Body of pancreas (tissue), 4 donors: ENCODE results near the gene FDX2. TPM values are rescaled to one million over a fixed set of nuclear protein-coding genes. Genes with fewer than 3 reads are reported as not detected.

Experiments
- ATAC-seq: fragments of 150-250 bp; one replicate; pipeline ENCODE4 v1.9.1; 2016
- DNase-seq, 4 donors: peaks; one replicate each; pipeline ENCODE4 v3.0.0-alpha.2; 2019
- H3K27ac ChIP-seq, 4 donors: fragments of 200-600 bp; sonication (generic); 1 replicate in 3 of 4; 2 replicates in 1 of 4; pipeline versions ENCODE4 v1.5.1 to v1.6.1; 2016 to 2019; ENCODE audit warnings: mild to moderate bottlenecking in 1 of 4, mixed read lengths in 1 of 4, moderate library complexity in 1 of 4
- H3K27me3 ChIP-seq, 2 donors: fragments of 200-600 bp; sonication (generic); one replicate each; pipeline ENCODE4 v1.6.0; 2016; ENCODE audit warnings: mild to moderate bottlenecking in 1 of 2
- H3K36me3 ChIP-seq, 2 donors: fragments of 200-600 bp; sonication (generic); replicated peaks in 1 of 2; 2 replicates each; pipeline ENCODE4 v1.5.1; 2016; ENCODE audit warnings: low read depth in 2 of 2; ENCODE audit not compliant: insufficient read depth in 1 of 2
- H3K4me1 ChIP-seq: fragments of 200-600 bp; sonication (generic); one replicate; pipeline ENCODE4 v1.6.0; 2016
- H3K4me3 ChIP-seq, 2 donors: fragments of 200-600 bp; sonication (generic); 1 replicate in 1 of 2; 2 replicates in 1 of 2; pipeline ENCODE4 v1.5.1; 2016 to 2019
- H3K9me3 ChIP-seq, 3 donors: fragments of 200-600 bp; sonication (generic); 1 replicate in 2 of 3; 2 replicates in 1 of 3; pipeline ENCODE4 v1.5.1; 2016
- POLR2A ChIP-seq, 3 donors: fragments of 450-650 bp; IDR thresholded peaks; one replicate each; pipeline ENCODE4 v1.6.1; 2016; ENCODE audit warnings: antibody characterized with exemption in 3 of 3, mild to moderate bottlenecking in 2 of 3
- WGBS, 2 donors: methylation state at CpG; one replicate each; pipeline ENCODE4 v1.1.5; 2017; 5-methylcytosine and 5-hydroxymethylcytosine counted together
- intact Hi-C: fragments of 100-400 bp; cut with DNase I; formaldehyde crosslinking; loops from one replicate; pipeline ENCODE4 v1.15.1; 2023
- total RNA-seq, 2 donors: library from RNA; depleted of rRNA; stranded (reverse); fragments of >200 nt; gene quantifications; one replicate each; pipeline ENCODE4 v1.1.0, GENCODE V29; 2016
- TF ChIP-seq, protein P1 (sequence below), 7 experiments: fragments of 450-650 bp in 4 of 7; fragments of 200-600 bp in 3 of 7; sonication (generic) in 3 of 7; IDR thresholded peaks; one replicate each; pipeline ENCODE4 v1.5.1; 2016 to 2019; ENCODE audit warnings: antibody characterized with exemption in 7 of 7

The FDX2 gene
- total RNA-seq, 2 donors from 2014 or later, result 11.2 to 16.8 TPM

DNA sequence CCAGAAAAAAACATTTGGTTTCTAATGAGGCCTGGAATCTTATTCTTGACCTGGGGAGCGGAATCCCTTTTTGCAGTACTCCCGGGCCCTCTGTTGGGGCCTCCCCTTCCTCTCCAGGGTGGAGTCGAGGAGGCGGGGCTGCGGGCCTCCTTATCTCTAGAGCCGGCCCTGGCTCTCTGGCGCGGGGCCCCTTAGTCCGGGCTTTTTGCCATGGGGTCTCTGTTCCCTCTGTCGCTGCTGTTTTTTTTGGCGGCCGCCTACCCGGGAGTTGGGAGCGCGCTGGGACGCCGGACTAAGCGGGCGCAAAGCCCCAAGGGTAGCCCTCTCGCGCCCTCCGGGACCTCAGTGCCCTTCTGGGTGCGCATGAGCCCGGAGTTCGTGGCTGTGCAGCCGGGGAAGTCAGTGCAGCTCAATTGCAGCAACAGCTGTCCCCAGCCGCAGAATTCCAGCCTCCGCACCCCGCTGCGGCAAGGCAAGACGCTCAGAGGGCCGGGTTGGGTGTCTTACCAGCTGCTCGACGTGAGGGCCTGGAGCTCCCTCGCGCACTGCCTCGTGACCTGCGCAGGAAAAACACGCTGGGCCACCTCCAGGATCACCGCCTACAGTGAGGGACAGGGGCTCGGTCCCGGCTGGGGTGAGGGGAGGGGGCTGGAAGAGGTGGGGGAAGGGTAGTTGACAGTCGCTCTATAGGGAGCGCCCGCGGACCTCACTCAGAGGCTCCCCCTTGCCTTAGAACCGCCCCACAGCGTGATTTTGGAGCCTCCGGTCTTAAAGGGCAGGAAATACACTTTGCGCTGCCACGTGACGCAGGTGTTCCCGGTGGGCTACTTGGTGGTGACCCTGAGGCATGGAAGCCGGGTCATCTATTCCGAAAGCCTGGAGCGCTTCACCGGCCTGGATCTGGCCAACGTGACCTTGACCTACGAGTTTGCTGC is 28.7 kb downstream of the FDX2 start, which contains the start of gene ICAM4:
ICAM4 (plus strand) TSS at position 153 of the 935 bp plus-strand sequence; CDS start at position 211, 58 bp downstream.
- intact Hi-C loops, result no loop called here
- peaks cover 0 to 5% of the 10 kb centered on the region in 2 donors for H3K36me3 ChIP-seq
- peaks cover 0 to 36% of the 10 kb centered on the region in 2 donors for H3K27me3 ChIP-seq
- no peaks in the 10 kb centered on the region for H3K9me3 ChIP-seq
- ATAC-seq, result peak; percentile 19
- peaks cover 52% of the 10 kb centered on the region for H3K4me1 ChIP-seq
- WGBS, 2 donors, result 3 to 12% methylated on average over 8 to 59 of the region's 59 CpGs
- peak in 3 of 4 donors; percentile 42 to 63 (median 48) for DNase-seq
- H3K27ac ChIP-seq, result peak within 1 kb of the TSS in 1 of 4 donors; percentile 23
- no peak within 1 kb of the TSS for H3K4me3 ChIP-seq
- peak in 1 of 3 donors; percentile 11 for TF ChIP-seq POLR2A (IDR thresholded peaks at IDR 0.05)
- TF ChIP-seq, protein P1, sequence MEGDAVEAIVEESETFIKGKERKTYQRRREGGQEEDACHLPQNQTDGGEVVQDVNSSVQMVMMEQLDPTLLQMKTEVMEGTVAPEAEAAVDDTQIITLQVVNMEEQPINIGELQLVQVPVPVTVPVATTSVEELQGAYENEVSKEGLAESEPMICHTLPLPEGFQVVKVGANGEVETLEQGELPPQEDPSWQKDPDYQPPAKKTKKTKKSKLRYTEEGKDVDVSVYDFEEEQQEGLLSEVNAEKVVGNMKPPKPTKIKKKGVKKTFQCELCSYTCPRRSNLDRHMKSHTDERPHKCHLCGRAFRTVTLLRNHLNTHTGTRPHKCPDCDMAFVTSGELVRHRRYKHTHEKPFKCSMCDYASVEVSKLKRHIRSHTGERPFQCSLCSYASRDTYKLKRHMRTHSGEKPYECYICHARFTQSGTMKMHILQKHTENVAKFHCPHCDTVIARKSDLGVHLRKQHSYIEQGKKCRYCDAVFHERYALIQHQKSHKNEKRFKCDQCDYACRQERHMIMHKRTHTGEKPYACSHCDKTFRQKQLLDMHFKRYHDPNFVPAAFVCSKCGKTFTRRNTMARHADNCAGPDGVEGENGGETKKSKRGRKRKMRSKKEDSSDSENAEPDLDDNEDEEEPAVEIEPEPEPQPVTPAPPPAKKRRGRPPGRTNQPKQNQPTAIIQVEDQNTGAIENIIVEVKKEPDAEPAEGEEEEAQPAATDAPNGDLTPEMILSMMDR (IDR thresholded peaks at IDR 0.05), result no peak

DNA sequence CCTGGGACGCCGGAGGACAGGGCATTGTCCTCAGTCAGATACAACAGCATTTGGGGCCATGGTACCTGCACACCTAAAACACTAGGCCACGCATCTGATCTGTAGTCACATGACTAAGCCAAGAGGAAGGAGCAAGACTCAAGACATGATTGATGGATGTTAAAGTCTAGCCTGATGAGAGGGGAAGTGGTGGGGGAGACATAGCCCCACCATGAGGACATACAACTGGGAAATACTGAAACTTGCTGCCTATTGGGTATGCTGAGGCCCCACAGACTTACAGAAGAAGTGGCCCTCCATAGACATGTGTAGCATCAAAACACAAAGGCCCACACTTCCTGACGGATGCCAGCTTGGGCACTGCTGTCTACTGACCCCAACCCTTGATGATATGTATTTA is 30.4 kb downstream of the FDX2 start:
- H3K4me3 ChIP-seq, result no peak overlapping the region
- no peaks in the 10 kb centered on the region for H3K9me3 ChIP-seq
- peaks cover 35% of the 10 kb centered on the region for H3K4me1 ChIP-seq
- TF ChIP-seq, protein P1 (IDR thresholded peaks at IDR 0.05), result no peak
- no peak for TF ChIP-seq POLR2A (IDR thresholded peaks at IDR 0.05)
- no peak for DNase-seq
- H3K27me3 ChIP-seq, result peaks cover 0 to 22% of the 10 kb centered on the region in 2 donors
- no peak for ATAC-seq
- H3K27ac ChIP-seq, result no peak overlapping the region
- 67 to 81% methylated on average over 1 to 4 of the region's 4 CpGs for WGBS, 2 donors
- intact Hi-C loops, result no loop called here
- H3K36me3 ChIP-seq, result peaks cover 0 to 5% of the 10 kb centered on the region in 2 donors

DNA sequence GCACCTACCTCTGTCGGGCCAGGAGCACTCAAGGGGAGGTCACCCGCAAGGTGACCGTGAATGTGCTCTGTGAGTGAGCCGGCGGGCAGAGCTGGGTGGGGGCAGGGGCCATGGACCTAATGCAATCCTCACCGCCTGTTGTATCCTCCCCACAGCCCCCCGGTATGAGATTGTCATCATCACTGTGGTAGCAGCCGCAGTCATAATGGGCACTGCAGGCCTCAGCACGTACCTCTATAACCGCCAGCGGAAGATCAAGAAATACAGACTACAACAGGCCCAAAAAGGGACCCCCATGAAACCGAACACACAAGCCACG is 30.9 kb downstream of the FDX2 start:
- ATAC-seq (no peak), DNase-seq (no peak)
- Histone ChIP-seq H3K4me3 (no peak overlapping the region), H3K36me3 (peaks cover 0 to 5% of the 10 kb centered on the region in 2 donors), H3K27ac (no peak overlapping the region), H3K27me3 (peaks cover 0 to 17% of the 10 kb centered on the region in 2 donors), H3K9me3 (no peaks in the 10 kb centered on the region), H3K4me1 (peaks cover 30% of the 10 kb centered on the region)
- intact Hi-C loops, result no loop called here
- TF ChIP-seq POLR2A (IDR thresholded peaks at IDR 0.05), result no peak
- TF ChIP-seq, protein P1 (IDR thresholded peaks at IDR 0.05), result no peak
- 92 to 94% methylated on average over 9 to 13 of the region's 13 CpGs for WGBS, 2 donors

DNA sequence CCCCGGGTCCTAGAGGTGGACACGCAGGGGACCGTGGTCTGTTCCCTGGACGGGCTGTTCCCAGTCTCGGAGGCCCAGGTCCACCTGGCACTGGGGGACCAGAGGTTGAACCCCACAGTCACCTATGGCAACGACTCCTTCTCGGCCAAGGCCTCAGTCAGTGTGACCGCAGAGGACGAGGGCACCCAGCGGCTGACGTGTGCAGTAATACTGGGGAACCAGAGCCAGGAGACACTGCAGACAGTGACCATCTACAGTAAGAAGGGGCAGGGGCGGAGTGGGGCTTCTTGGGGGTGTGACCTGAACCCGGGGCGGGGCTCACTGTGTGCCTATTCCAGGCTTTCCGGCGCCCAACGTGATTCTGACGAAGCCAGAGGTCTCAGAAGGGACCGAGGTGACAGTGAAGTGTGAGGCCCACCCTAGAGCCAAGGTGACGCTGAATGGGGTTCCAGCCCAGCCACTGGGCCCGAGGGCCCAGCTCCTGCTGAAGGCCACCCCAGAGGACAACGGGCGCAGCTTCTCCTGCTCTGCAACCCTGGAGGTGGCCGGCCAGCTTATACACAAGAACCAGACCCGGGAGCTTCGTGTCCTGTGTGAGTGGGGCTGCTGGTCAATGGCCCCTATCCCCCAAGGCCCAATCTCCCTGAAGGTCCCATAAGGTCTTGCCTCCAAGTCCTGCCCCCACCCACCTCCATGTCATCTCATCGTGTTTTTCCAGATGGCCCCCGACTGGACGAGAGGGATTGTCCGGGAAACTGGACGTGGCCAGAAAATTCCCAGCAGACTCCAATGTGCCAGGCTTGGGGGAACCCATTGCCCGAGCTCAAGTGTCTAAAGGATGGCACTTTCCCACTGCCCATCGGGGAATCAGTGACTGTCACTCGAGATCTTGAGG is 31.5 kb downstream of the FDX2 start:
- ATAC-seq, result no peak
- H3K27ac ChIP-seq, result no peak overlapping the region
- no peak for DNase-seq
- H3K36me3 ChIP-seq, result peaks cover 0 to 5% of the 10 kb centered on the region in 2 donors
- WGBS, 2 donors, result 81 to 87% methylated on average over 19 to 34 of the region's 34 CpGs
- H3K4me1 ChIP-seq, result peaks cover 24% of the 10 kb centered on the region
- H3K9me3 ChIP-seq, result no peaks in the 10 kb centered on the region
- no peak for TF ChIP-seq POLR2A (IDR thresholded peaks at IDR 0.05)
- TF ChIP-seq, protein P1 (IDR thresholded peaks at IDR 0.05), result no peak
- intact Hi-C loops, result no loop called here
- H3K4me3 ChIP-seq, result no peak overlapping the region
- peaks cover 0 to 11% of the 10 kb centered on the region in 2 donors for H3K27me3 ChIP-seq
